ENCODE results near the gene EXPH5. TPM values are rescaled to one million over a fixed set of nuclear protein-coding genes. Genes with fewer than 3 reads are reported as not detected.
"Not testable (repeated sequence)": the region's sequence is repeated elsewhere in the genome, so short reads cannot be mapped to it uniquely, and the experiment has no call there.

Gene EXPH5
- total and polyA plus RNA-seq, 2 donors (not counting 3 experiments of a cell fraction or from before 2014, with no cell fraction given): 0.03 to 0.09 TPM

- POLR2A ChIA-PET: no interaction called here
- H3K4me1 ChIP-seq (ENCODE audit: control insufficient read depth, extremely low read depth, insufficient read depth, low read length): no peaks in the 10 kb centered on the region
- dilution Hi-C loops (cut with MboI; ENCODE audit: extremely low pct_ligation_motif_present, low sequenced_read_pairs): no loop called here
Observed at GRCh38 chr11:108586600-108586999, 7.0 kb downstream of the EXPH5 start.

GRCh38 chr11:108586185-108586584, 7.4 kb downstream of the EXPH5 start:
- H4K20me1 ChIP-seq (replicated peaks; ENCODE audit: control insufficient read depth, extremely low read depth, insufficient read depth, low read length); H3K4me3 ChIP-seq (replicated peaks in 1 of 3; ENCODE audit: insufficient read depth in 1 of 3, low read depth in 1 of 3, low read length in 3 of 3); intact Hi-C loops (cut with micrococcal nuclease); H3K36me3 ChIP-seq (ENCODE audit: control insufficient read depth in 2 of 2, extremely low read depth in 1 of 2, insufficient read depth in 2 of 2, low read length in 2 of 2); dilution Hi-C loops (cut with MboI; ENCODE audit: extremely low pct_ligation_motif_present, low sequenced_read_pairs); H2AFZ ChIP-seq (ENCODE audit: low read depth, low read length); H3K27me3 ChIP-seq (ENCODE audit: control insufficient read depth in 2 of 2, insufficient read depth in 2 of 2, low read length in 2 of 2); CTCF ChIA-PET; FAIRE-seq; H3K9me1 ChIP-seq (replicated peaks; ENCODE audit: control insufficient read depth, extremely low read depth, insufficient read depth, low read length); H3K79me2 ChIP-seq (ENCODE audit: control insufficient read depth, insufficient read depth, low read length); POLR2A ChIA-PET; H3K9ac ChIP-seq (replicated peaks; ENCODE audit: extremely low read depth, insufficient read depth, low read length); BruUV-seq (replicated peaks); H3K4me2 ChIP-seq (ENCODE audit: insufficient read depth, low read length); H3K9me3 ChIP-seq (replicated peaks; ENCODE audit: control insufficient read depth, insufficient read depth, low read length); H3K4me1 ChIP-seq (ENCODE audit: control insufficient read depth, extremely low read depth, insufficient read depth, low read length); DNase-seq (ENCODE audit: low read depth, low spot score); H3K27ac ChIP-seq (ENCODE audit: insufficient read depth, low read depth, low read length): not testable (repeated sequence)

More at GRCh38 chr11:108586600-108586999, 7.0 kb downstream of the EXPH5 start:
- H3K79me2 ChIP-seq (ENCODE audit: control insufficient read depth, insufficient read depth, low read length): no peaks in the 10 kb centered on the region
- H4K20me1 ChIP-seq (replicated peaks; ENCODE audit: control insufficient read depth, extremely low read depth, insufficient read depth, low read length): no peaks in the 10 kb centered on the region
- no peak overlapping the region for H3K4me2 ChIP-seq (ENCODE audit: insufficient read depth, low read length)
- peaks cover 0 to 5% of the 10 kb centered on the region in 2 experiments for H3K27me3 ChIP-seq (ENCODE audit: control insufficient read depth in 2 of 2, insufficient read depth in 2 of 2, low read length in 2 of 2)
- CTCF ChIA-PET: no interaction called here
- no peak overlapping the region for H2AFZ ChIP-seq (ENCODE audit: low read depth, low read length)
- no peaks in the 10 kb centered on the region for H3K9me1 ChIP-seq (replicated peaks; ENCODE audit: control insufficient read depth, extremely low read depth, insufficient read depth, low read length)
- FAIRE-seq: no peak
- no peak overlapping the region for H3K27ac ChIP-seq (ENCODE audit: insufficient read depth, low read depth, low read length)
- no peak overlapping the region for H3K4me3 ChIP-seq (replicated peaks in 1 of 3; ENCODE audit: insufficient read depth in 1 of 3, low read depth in 1 of 3, low read length in 3 of 3)
- no peak for TF ChIP-seq POLR2A (IDR thresholded peaks at IDR 0.05; ENCODE audit: low read depth, low read length)
- no peak for TF ChIP-seq JUN (IDR thresholded peaks at IDR 0.05; ENCODE audit: borderline replicate concordance, insufficient read depth, insufficient read length, low read depth)
- TF ChIP-seq CTCF (IDR thresholded peaks at IDR 0.05; ENCODE audit: extremely low read depth in 1 of 2, insufficient read depth in 1 of 2, low read depth in 1 of 2, low read length in 2 of 2): no peak
- TF ChIP-seq POLR2AphosphoS5 (IDR thresholded peaks at IDR 0.05; ENCODE audit: insufficient read depth, low read depth, low read length): no peak
- no peak for TF ChIP-seq MAX (IDR thresholded peaks at IDR 0.05; ENCODE audit: insufficient read depth, insufficient read length)
- TF ChIP-seq MYC (IDR thresholded peaks at IDR 0.05; ENCODE audit: low read depth, low read length): no peak
- no TSS peak for BruUV-seq (replicated peaks)
- H3K9ac ChIP-seq (replicated peaks; ENCODE audit: extremely low read depth, insufficient read depth, low read length): no peak overlapping the region
- H3K36me3 ChIP-seq (ENCODE audit: control insufficient read depth in 2 of 2, extremely low read depth in 1 of 2, insufficient read depth in 2 of 2, low read length in 2 of 2): no peaks in the 10 kb centered on the region
- intact Hi-C loops (cut with micrococcal nuclease): no loop called here
- DNase-seq (ENCODE audit: low read depth, low spot score): no peak
- no peaks in the 10 kb centered on the region for H3K9me3 ChIP-seq (replicated peaks; ENCODE audit: control insufficient read depth, insufficient read depth, low read length)
